Lung (tissue), 12 donors: ENCODE data around the gene FOLR1. TPM values are rescaled to one million over a fixed set of nuclear protein-coding genes. Genes with fewer than 3 reads are reported as not detected.

Experiments used
- ATAC-seq: fragments of 200-7000 bp; cut with Tn5 transposase; one replicate; pipeline ENCODE4 v1.9.1; 2020; ENCODE audit warnings: moderate number of reproducible peaks; ENCODE audit not compliant: insufficient read depth, low FRiP score
- DNase-seq, 3 donors: peaks; one replicate each; pipeline ENCODE4 v3.0.0-alpha.2; 2013 to 2017
- H3K27ac ChIP-seq, 2 donors: one replicate each; pipeline ENCODE4 v1.5.1; 2013; ENCODE audit warnings: mild to moderate bottlenecking in 2 of 2, moderate library complexity in 2 of 2, control low read depth in 1 of 2, inconsistent platforms in 1 of 2, low read depth in 1 of 2, low read length in 1 of 2
- H3K27me3 ChIP-seq, 3 donors: one replicate each; pipeline ENCODE4 v1.5.1; 2013; ENCODE audit warnings: low read length in 2 of 3; ENCODE audit not compliant: control insufficient read depth in 3 of 3, insufficient read depth in 3 of 3
- H3K36me3 ChIP-seq, 4 donors: one replicate each; pipeline ENCODE4 v1.5.1; 2013; ENCODE audit warnings: low read length in 4 of 4, mild to moderate bottlenecking in 1 of 4, moderate library complexity in 1 of 4; ENCODE audit not compliant: control insufficient read depth in 4 of 4, insufficient read depth in 4 of 4
- H3K4me1 ChIP-seq, 5 donors: one replicate each; pipeline ENCODE4 v1.5.1; 2013; ENCODE audit warnings: low read length in 5 of 5, mild to moderate bottlenecking in 2 of 5, moderate library complexity in 1 of 5; ENCODE audit not compliant: control insufficient read depth in 5 of 5, insufficient read depth in 5 of 5
- H3K4me3 ChIP-seq: one replicate; pipeline ENCODE4 v1.5.1; 2013; ENCODE audit warnings: mild to moderate bottlenecking, control low read depth, moderate library complexity
- H3K9ac ChIP-seq, 2 donors: one replicate each; pipeline ENCODE4 v1.5.1; 2013; ENCODE audit warnings: low read length in 2 of 2, control low read depth in 1 of 2; ENCODE audit not compliant: insufficient read depth in 1 of 2
- H3K9me3 ChIP-seq, 4 donors: one replicate each; pipeline ENCODE4 v1.5.1; 2013; ENCODE audit warnings: low read length in 3 of 4, mild to moderate bottlenecking in 1 of 4, moderate library complexity in 1 of 4; ENCODE audit not compliant: control insufficient read depth in 4 of 4, insufficient read depth in 3 of 4
- CTCF ChIP-seq: IDR thresholded peaks from 2 replicates; pipeline ENCODE4 v1.5.1; 2012; ENCODE audit warnings: mild to moderate bottlenecking; ENCODE audit errors: control extremely low read depth, extremely low read depth
- WGBS, 2 donors: extraction: QIAGEN DNeasy Blood & Tissue Kit; methylation state at CpG; one replicate each; pipeline ENCODE4 v1.1.7; 2013; 5-methylcytosine and 5-hydroxymethylcytosine counted together
- polyA plus RNA-seq, 2 donors: library from polyadenylated mRNA; stranded (reverse); fragments of 200-250 nt; gene quantifications; one replicate each; pipeline ENCODE4 v1.2.1, GENCODE V29; 2013
- total RNA-seq, 2 donors: library from RNA; depleted of rRNA in 1 of 2; stranded (reverse); fragments of >200 nt in 1 of 2; gene quantifications; one replicate each; pipeline ENCODE4 v1.2.1, GENCODE V29; 2014 to 2021
- donor health status: control.
- donor health status: control.
- donor health status: Bipolar disorder and iron deficiency.
- donor health status: healthy.
- donor health status: DM: yes; HTN: yes; CAD: no.

FOLR1 gene
- total and polyA plus RNA-seq, 4 donors = 76.0 to 212 (median 151) TPM

- Histone ChIP-seq H3K27me3 (no peaks in the 10 kb centered on the region), H3K9me3 (no peaks in the 10 kb centered on the region), H3K4me1 (peaks cover 0 to 23% (median 9%) of the 10 kb centered on the region in 5 donors), H3K36me3 (peaks cover 0 to 38% (median 24%) of the 10 kb centered on the region in 4 donors), H3K9ac (peak overlapping the region; percentile 40 to 49), H3K4me3 (peak overlapping the region; percentile 57), H3K27ac (peak overlapping the region in 1 of 2 donors; percentile 68)
- WGBS, 2 donors = 7 to 11% methylated on average over 11 of the region's 11 CpGs
- ATAC-seq = no peak
- DNase-seq = no peak
- TF ChIP-seq CTCF = no peak
Observed at GRCh38 chr11:72225411-72225951, 33.5 kb downstream of the FOLR1 start.

GRCh38 chr11:72226701-72227100 lies 34.8 kb downstream of the FOLR1 start:
- peaks cover 0 to 50% (median 35%) of the 10 kb centered on the region in 4 donors for H3K36me3 ChIP-seq
- no peak for TF ChIP-seq CTCF
- peaks cover 0 to 23% (median 9%) of the 10 kb centered on the region in 5 donors for H3K4me1 ChIP-seq
- ATAC-seq (no peak), DNase-seq (no peak)
- no peaks in the 10 kb centered on the region for H3K27me3 ChIP-seq
- no peak overlapping the region for H3K27ac ChIP-seq
- H3K9ac ChIP-seq = no peak overlapping the region
- H3K9me3 ChIP-seq = no peaks in the 10 kb centered on the region
- 87 to 97% methylated on average over 5 of the region's 5 CpGs for WGBS, 2 donors
- no peak overlapping the region for H3K4me3 ChIP-seq

- Histone ChIP-seq H3K9ac (no peak overlapping the region), H3K4me1 (peaks cover 0 to 16% (median 2%) of the 10 kb centered on the region in 5 donors), H3K36me3 (peaks cover 0 to 58% (median 42%) of the 10 kb centered on the region in 4 donors), H3K27me3 (no peaks in the 10 kb centered on the region), H3K4me3 (no peak overlapping the region), H3K9me3 (no peaks in the 10 kb centered on the region), H3K27ac (no peak overlapping the region)
- TF ChIP-seq CTCF = no peak
- DNase-seq (no peak), ATAC-seq (no peak)
- WGBS, 2 donors = 86 to 92% methylated on average over 14 of the region's 14 CpGs
Observed at GRCh38 chr11:72227316-72228228, 35.6 kb downstream of the FOLR1 start.
